LNCAP (cell line): Measurements from ENCODE around the gene C16orf96.

Experiments used
- TF ChIP-seq, protein P1 (sequence below): fragments of 450-650 bp; IDR thresholded peaks from 2 replicates; pipeline ENCODE4 v1.5.1; 2017; ENCODE audit warnings: mild to moderate bottlenecking

The C16orf96 gene

GRCh38 chr16:4537376-4538343 lies 18.5 kb upstream of the C16orf96 start:
- TF ChIP-seq, protein P1, sequence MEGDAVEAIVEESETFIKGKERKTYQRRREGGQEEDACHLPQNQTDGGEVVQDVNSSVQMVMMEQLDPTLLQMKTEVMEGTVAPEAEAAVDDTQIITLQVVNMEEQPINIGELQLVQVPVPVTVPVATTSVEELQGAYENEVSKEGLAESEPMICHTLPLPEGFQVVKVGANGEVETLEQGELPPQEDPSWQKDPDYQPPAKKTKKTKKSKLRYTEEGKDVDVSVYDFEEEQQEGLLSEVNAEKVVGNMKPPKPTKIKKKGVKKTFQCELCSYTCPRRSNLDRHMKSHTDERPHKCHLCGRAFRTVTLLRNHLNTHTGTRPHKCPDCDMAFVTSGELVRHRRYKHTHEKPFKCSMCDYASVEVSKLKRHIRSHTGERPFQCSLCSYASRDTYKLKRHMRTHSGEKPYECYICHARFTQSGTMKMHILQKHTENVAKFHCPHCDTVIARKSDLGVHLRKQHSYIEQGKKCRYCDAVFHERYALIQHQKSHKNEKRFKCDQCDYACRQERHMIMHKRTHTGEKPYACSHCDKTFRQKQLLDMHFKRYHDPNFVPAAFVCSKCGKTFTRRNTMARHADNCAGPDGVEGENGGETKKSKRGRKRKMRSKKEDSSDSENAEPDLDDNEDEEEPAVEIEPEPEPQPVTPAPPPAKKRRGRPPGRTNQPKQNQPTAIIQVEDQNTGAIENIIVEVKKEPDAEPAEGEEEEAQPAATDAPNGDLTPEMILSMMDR: no peak

DNA sequence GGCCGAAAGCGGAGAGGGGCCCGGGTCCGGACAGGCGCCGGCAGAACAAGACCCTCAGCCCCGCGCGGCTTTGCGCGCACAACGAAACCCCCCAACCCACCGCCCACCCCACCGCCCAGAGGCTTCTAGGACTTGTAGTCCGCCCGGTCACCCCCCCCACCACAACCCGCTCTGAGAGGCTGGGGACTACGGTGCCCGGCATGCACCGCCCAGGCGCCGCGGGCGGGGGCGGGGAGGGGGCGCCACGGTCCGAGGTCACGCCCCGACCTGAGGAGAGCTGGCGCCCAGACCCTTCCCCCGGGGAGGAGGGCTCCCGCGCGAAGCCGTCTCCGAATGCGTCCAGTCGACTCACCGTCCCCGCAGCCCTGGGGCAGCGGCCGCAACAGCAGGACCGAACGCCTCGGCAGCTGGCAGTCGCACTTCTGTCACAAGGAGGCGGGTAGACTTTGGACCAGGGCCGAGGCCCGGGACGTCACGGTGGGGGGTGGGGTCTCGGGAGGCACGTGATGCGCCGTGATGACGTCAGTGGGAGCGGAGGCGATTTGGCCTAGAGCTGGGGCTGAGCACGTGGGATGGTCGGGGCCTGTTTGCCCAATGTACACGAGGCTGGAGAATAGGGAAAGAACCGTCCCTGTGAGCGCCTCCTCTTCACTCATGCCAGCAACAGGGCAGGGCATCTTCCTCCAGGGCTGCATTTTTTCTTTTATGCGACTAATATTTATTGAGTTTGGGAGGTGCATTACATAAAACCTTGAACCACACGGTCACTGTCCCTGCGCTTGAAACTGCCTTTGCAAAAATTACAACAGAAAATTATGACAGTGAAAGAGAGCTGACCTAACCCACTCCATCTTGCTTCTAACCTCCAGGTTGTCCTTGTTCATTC lies 17.5 kb upstream of the C16orf96 start, which contains the start of gene CDIP1:
Gene CDIP1, minus strand, starts transcription at position 424 of the 886 bp plus-strand sequence. CDS start 24,643 bp downstream, outside the sequence.
- TF ChIP-seq, protein P1: no peak

GRCh38 chr16:4539716-4540284 lies 16.3 kb upstream of the C16orf96 start:
- TF ChIP-seq, protein P1: no peak

- TF ChIP-seq, protein P1: no peak
These were observed 11.7 kb upstream of the C16orf96 start for GRCh38 chr16:4544473-4544872.

DNA sequence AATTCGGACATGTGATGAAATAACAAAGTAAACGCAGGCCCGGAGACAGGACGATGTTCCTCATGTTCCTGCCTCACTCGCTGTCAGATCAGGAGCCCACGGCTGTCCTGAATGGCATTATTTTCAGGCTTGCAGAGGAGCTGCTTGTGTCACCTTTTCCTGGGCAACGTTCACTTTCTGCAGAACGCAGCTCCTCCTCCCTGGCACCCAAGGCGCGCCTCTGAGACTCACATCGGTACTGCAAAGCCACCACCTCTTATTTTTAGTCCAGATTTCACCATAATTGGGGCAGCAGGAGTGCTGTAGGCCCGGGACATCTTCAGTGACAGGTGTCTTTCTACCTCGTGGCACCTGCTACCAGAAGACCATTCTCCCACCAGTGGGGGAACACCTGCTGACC lies 8.0 kb upstream of the C16orf96 start:
- TF ChIP-seq, protein P1: no peak

DNA sequence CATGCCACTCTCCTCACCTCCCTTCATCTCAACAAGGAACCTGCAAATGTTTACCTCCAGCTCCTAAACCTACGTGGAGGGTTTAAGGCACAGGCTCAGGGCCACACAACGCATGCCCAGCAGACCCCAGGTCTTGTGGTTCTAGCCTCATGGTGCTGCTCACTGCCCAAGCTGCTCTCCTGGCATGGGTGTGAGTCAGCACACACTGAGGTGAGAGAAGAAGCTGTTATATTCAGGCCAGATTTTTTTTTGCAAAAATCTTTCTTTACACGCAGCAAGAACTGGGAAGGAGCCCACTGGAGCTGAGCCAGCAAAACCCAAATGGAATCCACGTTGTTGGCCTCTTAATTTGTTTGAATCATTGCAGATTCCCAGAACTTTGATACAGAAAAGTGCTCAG lies 5.5 kb upstream of the C16orf96 start:
- TF ChIP-seq, protein P1: no peak

DNA sequence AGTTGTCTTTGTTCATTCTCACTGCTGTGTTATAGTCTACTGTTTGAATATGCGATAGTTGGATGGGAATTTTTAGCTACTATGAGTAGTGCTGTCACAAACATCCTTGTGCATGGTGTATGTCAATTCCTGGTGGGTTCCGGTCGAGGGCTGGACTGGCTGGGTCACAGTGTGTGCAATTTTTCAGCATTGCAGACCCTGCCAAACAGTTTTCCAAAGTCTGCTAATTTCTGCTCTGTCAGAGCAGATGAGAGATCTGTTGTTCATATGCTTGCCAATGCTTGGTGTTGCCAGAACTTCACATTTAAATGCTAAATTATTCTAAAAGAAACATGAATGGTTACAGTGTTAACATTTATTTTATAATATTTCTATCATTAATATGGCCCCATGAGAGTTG lies 3.6 kb upstream of the C16orf96 start:
- TF ChIP-seq, protein P1: no peak
